ENCODE results near the gene ZDHHC7.

GRCh38 chr16:85034591-85035433 lies 23.5 kb upstream of the ZDHHC7 start:
- TF ChIP-seq POLR2AphosphoS5 (IDR thresholded peaks at IDR 0.05) = no peak
- TF ChIP-seq CTCF (IDR thresholded peaks at IDR 0.05) = no peak

All from suprapubic skin (tissue), 3 donors.